Neuron (in vitro differentiated cells): Measurements from ENCODE around the gene MAP2K5.
A peak's percentile ranks its signal among the peaks of the same experiment; 100 is the strongest.

Source experiments
- H2AFZ ChIP-seq: one replicate; pipeline ENCODE4 v1.6.1; 2013; ENCODE audit warnings: low read depth, mild to moderate bottlenecking, inconsistent platforms, low read length, moderate library complexity
- H3K27me3 ChIP-seq: one replicate; pipeline ENCODE4 v1.6.1; 2013; ENCODE audit warnings: low read length; ENCODE audit not compliant: insufficient read depth
- H3K36me3 ChIP-seq: one replicate; pipeline ENCODE4 v1.6.1; 2013; ENCODE audit warnings: low read length; ENCODE audit not compliant: insufficient read depth
- H3K4me1 ChIP-seq: one replicate; pipeline ENCODE4 v1.6.1; 2013; ENCODE audit warnings: low read length; ENCODE audit not compliant: insufficient read depth
- H3K4me3 ChIP-seq: 2 replicates; pipeline ENCODE4 v1.5.1; 2013; ENCODE audit warnings: mild to moderate bottlenecking, low read length, moderate library complexity
- H3K9me3 ChIP-seq: one replicate; pipeline ENCODE4 v1.6.1; 2013; ENCODE audit warnings: low read length

The MAP2K5 gene

DNA sequence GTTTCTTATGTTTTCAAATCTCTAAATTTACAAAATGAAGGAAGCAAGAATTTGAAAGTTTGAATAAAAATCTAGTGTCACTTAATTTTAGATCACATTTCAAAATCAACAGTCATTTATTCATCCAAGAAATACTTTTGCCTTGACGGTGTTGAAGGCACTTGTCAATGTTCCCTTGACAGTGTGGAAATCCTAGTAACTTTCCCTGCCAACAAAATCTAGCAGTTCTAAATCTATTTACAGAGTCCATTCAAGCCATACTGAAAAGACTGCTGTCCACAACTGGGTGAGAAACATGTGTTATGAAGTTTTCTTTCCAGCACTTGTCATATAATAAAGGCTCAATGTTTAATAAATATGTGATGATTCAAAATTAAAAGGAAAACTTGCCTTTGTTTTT, 8.6 kb upstream of the MAP2K5 start:
- no peak overlapping the region for H3K4me3 ChIP-seq
- no peaks in the 10 kb centered on the region for H3K4me1 ChIP-seq
- H3K36me3 ChIP-seq, result no peaks in the 10 kb centered on the region
- H3K9me3 ChIP-seq, result no peaks in the 10 kb centered on the region
- no peak overlapping the region for H2AFZ ChIP-seq
- no peaks in the 10 kb centered on the region for H3K27me3 ChIP-seq

DNA sequence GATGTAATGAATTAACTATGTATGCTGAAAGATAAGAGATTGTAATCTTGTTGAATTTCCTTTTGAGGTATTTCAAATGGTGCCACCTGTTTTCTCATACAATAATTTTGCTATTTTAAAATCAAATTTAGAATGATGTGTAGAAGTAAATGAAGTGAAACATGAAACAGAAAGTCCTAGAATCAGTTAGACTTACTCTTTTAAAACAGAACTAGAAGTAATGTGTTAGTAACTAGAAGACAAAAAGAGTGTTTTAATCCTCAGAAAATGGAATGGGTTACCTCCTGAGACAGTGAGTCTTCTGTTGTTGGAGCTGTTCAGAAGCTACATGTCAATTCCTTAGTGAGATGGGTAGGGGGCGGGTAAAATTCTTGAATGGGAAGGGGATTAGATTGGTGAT, 8.1 kb upstream of the MAP2K5 start:
- no peak overlapping the region for H3K4me3 ChIP-seq
- no peaks in the 10 kb centered on the region for H3K27me3 ChIP-seq
- no peaks in the 10 kb centered on the region for H3K4me1 ChIP-seq
- no peak overlapping the region for H2AFZ ChIP-seq
- H3K9me3 ChIP-seq, result no peaks in the 10 kb centered on the region
- no peaks in the 10 kb centered on the region for H3K36me3 ChIP-seq

DNA sequence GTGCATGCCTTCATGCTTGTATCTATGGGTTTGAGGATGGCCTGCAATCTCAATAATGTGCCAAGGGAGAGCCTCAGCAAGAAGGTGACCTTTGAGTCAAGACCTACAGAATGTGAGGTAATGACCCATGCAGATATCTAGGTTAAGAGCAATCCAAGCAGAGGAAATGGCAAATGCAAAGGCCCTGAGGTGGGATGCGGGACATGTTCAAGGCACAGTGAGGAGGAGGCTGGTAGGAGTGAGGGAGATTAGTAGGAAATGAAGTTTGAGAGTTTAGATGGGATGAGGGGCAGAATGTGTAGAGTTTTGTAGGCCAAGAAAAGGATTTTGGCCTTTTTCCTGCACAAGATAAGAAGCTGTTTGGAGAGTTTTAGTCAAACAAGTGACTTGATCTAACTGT, 4.7 kb upstream of the MAP2K5 start:
- Histone ChIP-seq H3K4me3 (no peak overlapping the region), H2AFZ (no peak overlapping the region), H3K4me1 (peaks cover 4% of the 10 kb centered on the region), H3K27me3 (no peaks in the 10 kb centered on the region), H3K36me3 (no peaks in the 10 kb centered on the region), H3K9me3 (no peaks in the 10 kb centered on the region)

DNA sequence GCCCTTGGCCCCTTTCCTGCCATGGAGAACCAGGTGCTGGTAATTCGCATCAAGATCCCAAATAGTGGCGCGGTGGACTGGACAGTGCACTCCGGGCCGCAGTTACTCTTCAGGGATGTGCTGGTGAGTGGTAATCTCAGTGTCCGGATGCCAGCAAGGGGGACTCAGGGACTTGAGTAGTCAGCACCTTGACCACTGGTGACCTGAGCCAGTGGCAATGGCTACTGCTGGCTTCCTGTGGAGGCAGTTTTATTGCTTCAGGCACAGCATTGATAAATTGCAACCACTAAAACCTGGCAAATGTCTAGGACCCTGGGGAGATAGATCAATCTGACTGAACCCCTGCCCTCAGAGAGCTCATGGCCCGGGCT, 830 bp downstream of the MAP2K5 start:
- Histone ChIP-seq H3K4me1 (peaks cover 24% of the 10 kb centered on the region), H3K9me3 (no peaks in the 10 kb centered on the region), H2AFZ (peak overlapping the region; percentile 82), H3K4me3 (peak overlapping the region; percentile 98), H3K27me3 (no peaks in the 10 kb centered on the region), H3K36me3 (peaks cover 6% of the 10 kb centered on the region)

DNA sequence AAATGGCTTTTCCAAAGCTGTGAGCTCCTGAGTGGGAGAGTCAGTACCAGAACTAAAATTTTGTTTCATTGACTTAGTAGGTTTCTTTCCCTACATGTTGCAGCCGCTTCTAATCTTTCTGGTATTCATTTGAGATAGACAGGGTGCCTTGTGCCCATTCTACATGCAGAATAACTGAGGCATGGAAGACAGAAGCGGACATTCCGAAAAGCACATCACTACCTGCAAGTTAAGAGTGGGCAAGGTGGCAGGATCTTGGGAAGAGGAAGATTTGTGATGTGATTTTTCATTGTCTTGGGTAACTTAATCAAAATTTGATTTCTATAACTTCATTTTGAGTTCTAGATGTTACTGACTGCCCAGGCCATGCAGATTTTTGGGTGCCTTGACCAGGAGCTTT, 2.0 kb downstream of the MAP2K5 start:
- Histone ChIP-seq H2AFZ (no peak overlapping the region), H3K9me3 (no peaks in the 10 kb centered on the region), H3K27me3 (no peaks in the 10 kb centered on the region), H3K4me1 (peaks cover 35% of the 10 kb centered on the region), H3K36me3 (peaks cover 6% of the 10 kb centered on the region), H3K4me3 (no peak overlapping the region)

DNA sequence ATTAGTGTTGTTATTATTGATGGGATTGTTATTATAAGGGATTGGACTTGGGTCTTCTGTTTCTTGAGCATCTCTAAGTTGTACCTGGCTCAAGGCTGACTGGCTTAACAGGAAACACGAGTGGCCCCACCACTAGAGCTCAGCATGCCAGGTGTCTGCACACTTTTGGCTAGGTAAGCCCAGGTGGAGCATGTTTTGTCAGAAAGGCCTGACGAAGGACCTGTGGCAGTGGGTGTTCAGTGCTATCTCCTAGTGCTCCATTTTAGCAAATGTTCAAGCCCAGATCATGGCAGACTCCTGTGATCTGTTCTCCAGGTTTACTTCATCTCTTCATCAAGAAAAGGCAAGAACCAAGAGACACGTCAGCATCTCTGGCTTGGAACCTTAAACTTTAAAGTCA, 3.4 kb downstream of the MAP2K5 start:
- H3K4me3 ChIP-seq, result no peak overlapping the region

DNA sequence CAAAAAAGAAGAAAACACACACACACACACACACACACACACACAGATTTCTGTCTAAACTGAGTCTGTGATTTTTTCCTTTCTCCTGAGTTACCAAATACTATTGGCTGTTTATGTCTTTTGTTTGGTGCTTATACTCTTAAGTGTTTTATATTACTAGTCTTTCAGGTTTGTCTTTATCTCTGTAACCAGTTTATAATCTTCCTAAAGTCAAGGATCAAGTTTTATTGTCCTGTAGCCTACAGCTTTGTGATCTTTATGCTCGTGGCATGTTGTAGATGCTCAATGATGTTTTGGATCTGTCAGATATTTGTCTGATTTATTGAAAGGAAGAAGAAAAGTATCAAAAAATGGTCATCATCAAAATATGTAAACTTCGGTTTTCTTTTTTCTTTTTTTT, 4.6 kb downstream of the MAP2K5 start:
- peaks cover 36% of the 10 kb centered on the region for H3K4me1 ChIP-seq
- no peak overlapping the region for H3K4me3 ChIP-seq
- no peak overlapping the region for H2AFZ ChIP-seq
- peaks cover 11% of the 10 kb centered on the region for H3K36me3 ChIP-seq
- H3K9me3 ChIP-seq, result no peaks in the 10 kb centered on the region
- no peaks in the 10 kb centered on the region for H3K27me3 ChIP-seq

More for the DNA sequence above, 3.4 kb downstream of the MAP2K5 start:
- Histone ChIP-seq H3K9me3 (no peaks in the 10 kb centered on the region), H2AFZ (no peak overlapping the region), H3K4me1 (peaks cover 40% of the 10 kb centered on the region), H3K27me3 (no peaks in the 10 kb centered on the region), H3K36me3 (peaks cover 6% of the 10 kb centered on the region)

DNA sequence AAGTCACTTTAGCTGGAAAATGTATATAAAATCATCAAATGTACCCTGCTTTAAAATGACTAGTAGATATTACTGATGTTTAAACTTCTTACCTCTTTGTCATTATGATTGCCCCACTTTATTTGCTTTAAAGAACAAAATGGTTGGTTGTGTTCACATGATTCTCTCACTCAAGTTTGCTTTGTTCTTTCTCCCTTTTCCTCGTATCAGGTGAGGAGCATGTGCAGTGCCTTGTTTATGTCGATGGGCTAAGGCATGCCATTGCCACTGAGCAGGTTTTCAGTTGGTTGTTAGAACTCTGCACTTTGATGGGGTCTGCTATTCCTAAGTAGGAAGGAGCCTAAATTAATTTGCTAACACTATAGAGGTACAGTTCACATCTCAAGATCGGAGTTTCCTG, 5.3 kb downstream of the MAP2K5 start:
- H3K4me1 ChIP-seq, result peaks cover 36% of the 10 kb centered on the region
- H3K36me3 ChIP-seq, result peaks cover 11% of the 10 kb centered on the region
- no peak overlapping the region for H2AFZ ChIP-seq
- H3K4me3 ChIP-seq, result no peak overlapping the region
- H3K27me3 ChIP-seq, result no peaks in the 10 kb centered on the region
- H3K9me3 ChIP-seq, result no peaks in the 10 kb centered on the region

DNA sequence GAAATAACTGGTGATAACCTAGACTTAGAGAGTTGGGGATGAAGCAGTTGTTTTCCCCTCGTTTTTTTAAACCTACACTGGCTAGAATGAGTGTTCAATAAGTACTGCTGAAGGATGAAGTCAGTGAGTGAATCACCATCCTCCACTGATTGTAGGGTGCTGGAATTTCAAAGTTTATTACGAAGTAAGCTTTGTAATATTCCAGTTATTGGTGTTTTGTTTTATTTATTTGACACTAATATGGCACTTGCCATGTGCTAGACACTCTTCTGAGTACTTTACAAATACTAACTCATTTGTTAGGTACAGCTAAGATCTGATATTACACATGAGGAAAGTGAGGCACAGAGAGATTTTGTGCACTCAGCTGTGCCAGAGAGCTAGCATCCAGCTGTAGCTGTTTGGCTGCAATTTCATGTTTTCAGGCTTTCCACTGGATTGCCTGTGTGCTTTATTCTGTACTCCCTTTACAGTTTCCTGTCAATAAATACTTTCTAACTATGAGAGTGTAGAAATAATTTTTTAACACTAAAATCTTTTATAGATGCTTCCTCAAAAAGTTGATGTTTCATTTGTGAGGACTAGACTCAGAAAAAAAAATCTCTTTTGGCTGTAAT, 5.8 kb downstream of the MAP2K5 start:
- Histone ChIP-seq H3K4me3 (no peak overlapping the region), H3K36me3 (peaks cover 11% of the 10 kb centered on the region), H3K4me1 (peaks cover 31% of the 10 kb centered on the region), H2AFZ (no peak overlapping the region), H3K27me3 (no peaks in the 10 kb centered on the region), H3K9me3 (no peaks in the 10 kb centered on the region)

DNA sequence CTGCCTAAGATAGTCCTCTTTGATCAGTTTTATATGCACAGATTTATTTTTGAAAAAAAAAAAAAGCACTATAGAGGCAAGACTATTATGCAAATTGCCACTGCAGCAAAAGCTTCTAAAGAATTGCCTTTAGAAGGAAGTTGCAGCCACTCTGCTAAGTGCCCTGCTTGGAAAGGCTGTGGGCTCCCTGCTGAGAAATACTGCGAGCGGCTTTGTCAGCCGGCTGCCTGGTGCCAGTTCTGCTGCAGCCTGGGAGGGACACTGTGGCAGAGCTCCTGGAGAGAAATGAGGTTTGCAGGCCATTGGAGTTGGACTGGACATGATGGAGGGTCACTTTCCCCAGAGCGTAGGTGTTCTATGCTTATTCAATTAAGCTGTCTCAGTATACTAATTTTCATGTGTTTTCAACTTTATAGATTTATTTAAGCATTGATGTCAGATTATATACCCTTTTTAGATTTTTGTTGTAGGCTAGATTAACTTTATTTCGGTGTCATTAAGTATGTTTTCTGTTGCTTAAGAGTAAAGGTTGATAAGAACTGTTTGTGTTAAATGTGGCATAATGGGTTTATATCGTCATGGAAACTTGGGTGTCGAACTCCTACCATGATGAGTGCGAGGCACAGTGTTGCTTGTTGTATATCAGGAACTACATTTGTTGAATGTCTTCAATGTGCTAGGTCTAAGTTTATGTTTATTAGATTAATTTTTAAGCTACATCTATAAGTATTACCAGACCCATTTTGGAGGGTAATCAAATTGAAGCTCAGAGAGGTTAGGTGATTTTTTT, 6.6 kb downstream of the MAP2K5 start:
- H2AFZ ChIP-seq, result no peak overlapping the region
- peak overlapping the region; percentile 8 for H3K4me3 ChIP-seq
- H3K36me3 ChIP-seq, result peaks cover 11% of the 10 kb centered on the region
- H3K4me1 ChIP-seq, result peaks cover 24% of the 10 kb centered on the region
- H3K9me3 ChIP-seq, result no peaks in the 10 kb centered on the region
- H3K27me3 ChIP-seq, result no peaks in the 10 kb centered on the region

DNA sequence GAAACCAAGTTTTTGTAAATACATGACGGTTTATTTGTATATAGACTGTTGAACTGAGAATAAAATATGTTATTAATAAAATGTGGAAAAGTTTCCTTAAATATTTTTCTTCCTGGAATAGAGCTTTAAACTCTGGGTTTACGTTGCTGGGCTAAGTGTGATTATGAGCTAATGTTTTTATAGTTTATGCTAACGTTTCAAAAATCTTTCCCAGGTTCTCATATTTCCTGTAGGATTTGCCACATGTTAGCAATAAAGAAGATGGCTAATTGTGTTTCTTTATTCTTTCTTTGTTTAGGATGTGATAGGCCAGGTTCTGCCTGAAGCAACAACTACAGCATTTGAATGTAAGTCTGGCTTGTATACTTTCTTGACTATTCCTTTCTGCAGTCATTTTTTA, 7.2 kb downstream of the MAP2K5 start:
- Histone ChIP-seq H3K27me3 (no peaks in the 10 kb centered on the region), H3K9me3 (no peaks in the 10 kb centered on the region), H3K36me3 (peaks cover 11% of the 10 kb centered on the region), H2AFZ (no peak overlapping the region), H3K4me3 (no peak overlapping the region), H3K4me1 (peaks cover 23% of the 10 kb centered on the region)

DNA sequence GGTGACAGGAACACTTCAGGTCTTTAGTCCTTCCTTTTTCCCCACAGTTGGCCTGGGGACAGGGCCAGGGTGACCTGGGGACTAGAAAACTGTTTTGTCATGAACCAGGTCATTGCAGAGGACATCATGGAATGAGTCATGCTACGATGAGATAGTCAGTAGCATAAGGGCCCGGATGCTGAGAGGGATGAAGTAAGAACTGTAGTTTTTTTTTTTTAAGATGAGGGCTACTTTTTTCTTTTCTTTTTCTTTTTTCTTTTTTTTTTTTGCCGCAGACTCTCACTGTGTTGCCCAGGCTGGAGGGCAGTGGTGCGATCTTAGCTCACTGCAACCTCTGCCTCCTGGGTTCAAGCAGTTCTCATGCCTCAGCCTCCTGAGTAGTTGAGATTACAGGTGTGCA, 8.0 kb downstream of the MAP2K5 start:
- Histone ChIP-seq H3K36me3 (peaks cover 11% of the 10 kb centered on the region), H3K27me3 (no peaks in the 10 kb centered on the region), H3K4me1 (peaks cover 23% of the 10 kb centered on the region), H3K4me3 (no peak overlapping the region), H3K9me3 (no peaks in the 10 kb centered on the region), H2AFZ (no peak overlapping the region)

DNA sequence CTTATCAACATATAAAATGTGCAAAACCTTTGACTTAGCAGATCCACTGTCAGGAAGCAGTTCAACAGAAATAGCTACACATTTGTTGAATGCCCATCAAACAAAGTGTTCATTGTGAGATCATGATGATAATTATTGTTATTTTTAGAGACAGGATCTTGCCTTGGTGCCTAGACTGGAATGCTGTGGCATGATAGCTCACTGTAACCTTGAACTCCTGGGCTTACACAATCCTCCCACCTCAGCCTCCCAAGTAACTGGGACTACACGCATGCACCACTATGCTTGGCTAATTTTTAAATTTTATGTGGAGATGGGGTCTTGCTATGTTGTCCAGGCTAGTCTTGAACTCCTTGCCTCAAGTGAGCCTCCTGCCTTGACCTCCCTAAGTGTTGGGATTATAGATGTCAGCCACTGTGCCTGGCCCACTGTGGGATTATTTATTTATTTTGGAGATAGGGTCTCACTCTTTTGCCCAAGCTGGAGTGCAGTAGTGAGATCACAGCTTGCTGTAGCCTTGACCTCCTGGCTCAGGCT, 8.8 kb downstream of the MAP2K5 start:
- Histone ChIP-seq H3K36me3 (peaks cover 6% of the 10 kb centered on the region), H3K4me1 (peaks cover 23% of the 10 kb centered on the region), H3K9me3 (no peaks in the 10 kb centered on the region), H2AFZ (no peak overlapping the region), H3K27me3 (no peaks in the 10 kb centered on the region), H3K4me3 (no peak overlapping the region)
